Uterus (tissue), 2 donors: ENCODE results near the gene TRAPPC13.

Source experiments
- CTCF ChIP-seq, 4 experiments: fragments of 200-600 bp in 2 of 4; fragments of 450-650 bp in 2 of 4; sonication (generic) in 2 of 4; IDR thresholded peaks; one replicate each; pipeline ENCODE4 v1.5.1; 2016 to 2019; ENCODE audit warnings: antibody characterized with exemption in 4 of 4, mild to moderate bottlenecking in 2 of 4, moderate library complexity in 1 of 4
- POLR2A ChIP-seq, 2 donors: fragments of 450-650 bp; IDR thresholded peaks; one replicate each; pipeline ENCODE4 v1.6.1; 2016; ENCODE audit warnings: antibody characterized with exemption in 2 of 2, mild to moderate bottlenecking in 1 of 2, moderate library complexity in 1 of 2

- TF ChIP-seq POLR2A (IDR thresholded peaks at IDR 0.05) (no peak), CTCF (IDR thresholded peaks at IDR 0.05) (no peak)
Observed at GRCh38 chr5:65699338-65699737, 74.5 kb downstream of the TRAPPC13 start.
